Activated CD8-positive, alpha-beta memory T cell treated with anti-CD3 and anti-CD28 coated beads, Interleukin-2, amount 50 U/mL, for 48 hours (primary cell): Measurements from ENCODE around the gene JAKMIP1.

Source experiments
- DNase-seq: peaks from one replicate; pipeline ENCODE4 v3.0.0-alpha.2; 2020

The JAKMIP1 gene

GRCh38 chr4:6087669-6088341 lies 112.5 kb downstream of the JAKMIP1 start:
- DNase-seq, result no peak

- no peak for DNase-seq
Measured at GRCh38 chr4:6086846-6087245, 113.5 kb downstream of the JAKMIP1 start.

- no peak for DNase-seq
Measured at GRCh38 chr4:6085691-6086628, 114.4 kb downstream of the JAKMIP1 start.

GRCh38 chr4:6085028-6085690 lies 115.2 kb downstream of the JAKMIP1 start:
- DNase-seq, result no peak

GRCh38 chr4:6079965-6080364 lies 120.4 kb downstream of the JAKMIP1 start:
- DNase-seq, result no peak

- no peak for DNase-seq
Measured at GRCh38 chr4:6078560-6078959, 121.8 kb downstream of the JAKMIP1 start.

GRCh38 chr4:6076391-6076790 lies 124.0 kb downstream of the JAKMIP1 start:
- DNase-seq, result no peak

- DNase-seq, result no peak
Measured at GRCh38 chr4:6074758-6075157, 125.6 kb downstream of the JAKMIP1 start.

GRCh38 chr4:6071959-6072720 lies 128.2 kb downstream of the JAKMIP1 start:
- no peak for DNase-seq

GRCh38 chr4:6071191-6071958 lies 129.0 kb downstream of the JAKMIP1 start:
- DNase-seq, result no peak

- no peak for DNase-seq
Measured at GRCh38 chr4:6069845-6070709, 130.3 kb downstream of the JAKMIP1 start.

GRCh38 chr4:6068986-6069385 lies 131.4 kb downstream of the JAKMIP1 start:
- DNase-seq, result no peak

GRCh38 chr4:6065934-6066590 lies 134.3 kb downstream of the JAKMIP1 start:
- DNase-seq, result no peak

GRCh38 chr4:6065166-6065565 lies 135.2 kb downstream of the JAKMIP1 start:
- no peak for DNase-seq

- no peak for DNase-seq
Measured at GRCh38 chr4:6064383-6064782, 136.0 kb downstream of the JAKMIP1 start.

- no peak for DNase-seq
Measured at GRCh38 chr4:6063684-6064083, 136.7 kb downstream of the JAKMIP1 start.

- DNase-seq, result no peak
Measured at GRCh38 chr4:6062133-6062532, 138.2 kb downstream of the JAKMIP1 start.

- DNase-seq, result no peak
Measured at GRCh38 chr4:6059375-6059805, 141.0 kb downstream of the JAKMIP1 start.

GRCh38 chr4:6058531-6059374 lies 141.6 kb downstream of the JAKMIP1 start:
- DNase-seq, result no peak
